Stimulated activated CD4-positive, alpha-beta T cell treated with anti-CD3 and anti-CD28 coated beads, Interleukin-12 subunit alpha, Interleukin-12 subunit beta, amount 100 ng/mL, for 24 hours (primary cell): ENCODE measurements around the gene CYP4F12.

Experiments used
- DNase-seq, 2 experiments: peaks; one replicate each; pipeline ENCODE4 v3.0.0-alpha.2; 2020; ENCODE audit warnings: low read depth in 2 of 2

The CYP4F12 gene

DNA sequence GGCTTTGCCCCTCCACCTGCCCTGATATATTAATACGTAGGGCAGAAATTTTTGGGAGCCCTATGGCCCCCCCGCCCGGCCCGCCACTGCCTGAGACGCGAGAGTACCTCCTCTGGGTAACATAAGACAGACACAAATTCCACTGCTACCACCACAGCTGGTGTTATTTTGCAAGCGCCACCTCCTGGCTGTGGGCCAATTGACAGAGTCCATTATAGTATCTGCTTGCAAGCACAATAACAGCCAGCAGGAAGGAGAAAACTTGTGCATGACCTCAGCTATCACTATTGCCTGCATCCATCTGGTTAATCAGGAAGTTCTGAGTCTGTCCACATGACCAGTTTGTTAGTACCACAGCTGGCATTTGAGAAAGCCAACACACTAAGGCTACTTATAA is 29.6 kb downstream of the CYP4F12 start:
- DNase-seq: no peak

DNA sequence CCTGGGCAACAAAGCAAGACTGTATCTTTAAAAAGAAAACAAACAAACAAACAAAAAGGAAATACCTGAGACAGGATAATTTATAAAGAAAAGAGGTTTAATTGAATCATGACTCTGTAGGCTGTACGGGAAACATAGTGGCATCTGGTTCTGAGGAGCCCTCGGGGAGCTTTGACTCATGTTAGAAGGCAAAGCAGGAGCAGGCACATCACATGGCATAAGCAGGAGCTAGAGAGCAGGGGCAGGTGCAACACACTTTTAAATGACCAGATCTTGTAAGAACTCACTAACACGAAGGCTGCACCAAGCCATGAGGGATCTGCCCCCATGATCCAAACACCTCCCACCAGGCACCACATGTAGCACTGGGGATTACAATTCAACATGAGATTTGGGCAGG is 41.8 kb downstream of the CYP4F12 start:
- no peak for DNase-seq

DNA sequence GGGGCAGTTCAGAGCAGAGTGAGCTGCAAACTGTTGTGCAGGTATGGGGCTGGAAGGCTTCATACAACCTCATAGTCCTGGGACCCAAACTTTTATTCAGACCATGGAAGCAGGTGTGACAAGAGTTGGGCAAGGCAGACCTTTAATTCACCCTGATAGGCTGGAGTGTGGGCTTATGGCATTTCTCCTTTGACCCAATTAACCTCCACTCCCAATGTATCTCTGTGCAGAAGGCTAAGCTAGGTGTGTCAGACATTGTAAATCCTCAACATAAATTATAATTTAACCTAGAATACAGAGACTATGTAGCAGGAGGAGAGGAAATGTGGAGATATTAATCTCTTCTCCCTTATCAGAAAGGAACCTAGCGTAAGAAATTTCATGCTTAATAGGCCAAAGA is 42.8 kb downstream of the CYP4F12 start:
- DNase-seq: no peak

DNA sequence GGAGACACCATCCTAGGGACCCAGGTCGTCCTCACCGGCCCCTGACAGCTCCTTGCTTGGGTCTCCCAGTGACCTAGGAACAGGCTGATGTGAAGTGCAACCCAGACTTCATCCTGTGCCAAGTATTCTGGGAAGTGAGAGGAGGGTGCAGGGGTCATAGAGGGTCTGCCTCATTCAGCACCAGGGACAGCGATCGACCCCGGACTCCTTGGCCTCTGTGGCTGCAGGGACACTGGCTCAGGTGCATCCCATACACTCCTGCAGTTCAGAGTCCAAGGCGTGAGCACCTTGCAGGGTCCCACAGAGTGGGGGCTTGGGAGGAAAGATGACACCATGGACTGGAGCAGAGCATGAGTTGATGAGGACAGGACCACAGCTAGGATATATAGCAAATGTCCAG is 44.9 kb downstream of the CYP4F12 start:
- no peak for DNase-seq

DNA sequence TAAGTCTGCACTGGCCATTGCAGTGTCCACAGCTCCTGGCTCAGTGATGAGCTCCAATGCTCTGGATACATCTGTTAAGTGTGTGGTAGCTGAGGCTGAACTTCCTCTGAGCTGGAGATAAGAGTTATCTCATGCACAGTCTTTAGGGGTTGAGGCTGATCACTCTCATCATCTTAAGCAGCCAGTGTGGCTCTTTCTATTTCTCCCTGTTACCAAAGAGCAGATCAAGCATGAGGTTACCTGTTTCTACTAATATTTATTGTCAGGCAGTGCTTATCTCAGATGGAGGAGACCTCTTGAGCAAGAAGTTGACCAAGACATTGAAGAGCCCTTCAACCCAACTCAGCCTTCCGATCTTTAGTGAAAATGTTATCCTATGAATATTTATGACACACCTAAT is 48.4 kb downstream of the CYP4F12 start:
- DNase-seq: no peak

DNA sequence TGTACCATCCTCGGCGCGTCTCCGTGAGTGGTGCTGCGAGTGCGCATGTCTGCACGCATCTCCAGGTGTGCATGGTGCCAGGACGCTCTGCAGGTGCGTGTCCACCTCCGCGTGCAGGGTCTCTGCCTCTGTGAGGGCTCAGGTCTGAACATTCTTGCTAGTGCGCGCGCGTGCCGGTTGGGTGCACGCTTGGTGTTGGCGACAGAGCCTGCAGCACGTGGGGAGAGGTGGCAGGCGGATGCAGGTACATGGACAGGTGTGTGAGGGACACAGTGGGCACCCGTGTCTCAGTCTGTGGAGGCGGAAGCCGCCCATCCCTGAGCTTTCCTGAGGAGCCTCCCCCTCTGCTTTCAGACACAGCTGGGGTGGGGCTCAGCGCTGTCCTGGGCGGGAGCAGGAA is 50.1 kb downstream of the CYP4F12 start:
- DNase-seq: no peak

DNA sequence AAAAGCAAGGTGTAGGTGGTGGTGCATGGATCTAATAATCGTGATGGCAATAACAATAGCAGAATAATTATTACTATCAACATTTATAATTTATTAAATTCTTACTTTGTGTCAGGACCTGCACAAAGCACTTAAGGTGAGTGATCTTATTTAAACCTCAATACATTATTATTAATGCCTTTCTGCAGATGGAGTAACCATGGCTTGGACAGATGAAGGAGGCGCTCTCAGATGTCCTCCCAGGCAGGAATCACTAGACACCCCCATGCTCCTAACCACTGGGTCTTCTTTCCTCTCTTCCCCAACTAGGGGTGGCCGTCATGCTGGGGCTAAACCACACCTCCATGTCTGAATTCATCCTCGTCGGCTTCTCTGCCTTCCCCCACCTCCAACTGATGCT is 54.8 kb downstream of the CYP4F12 start, which contains the start of gene OR10H2:
Gene OR10H2 (plus strand): TSS at position 301 of the 400 bp plus-strand sequence. CDS start 20 bp downstream, at position 321.
- DNase-seq: no peak

DNA sequence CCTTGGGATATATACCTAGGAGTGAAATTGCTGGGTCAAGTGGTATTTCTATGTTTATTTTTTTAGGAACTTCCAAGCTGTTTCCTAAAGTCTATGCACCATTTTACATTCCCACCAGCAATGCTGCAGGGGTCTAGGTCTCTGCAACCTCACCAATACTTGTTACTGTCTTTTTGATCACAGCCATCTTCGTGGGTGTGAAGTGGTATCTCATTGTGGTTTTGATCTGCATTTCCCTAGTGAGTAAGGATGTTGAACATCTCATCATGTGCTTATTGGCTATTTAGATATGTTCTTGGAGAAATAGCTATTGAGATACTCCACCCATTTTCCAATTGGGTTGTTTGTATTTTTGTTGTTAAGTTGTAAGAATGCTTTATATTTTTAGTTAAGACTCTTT is 57.7 kb downstream of the CYP4F12 start:
- no peak for DNase-seq

DNA sequence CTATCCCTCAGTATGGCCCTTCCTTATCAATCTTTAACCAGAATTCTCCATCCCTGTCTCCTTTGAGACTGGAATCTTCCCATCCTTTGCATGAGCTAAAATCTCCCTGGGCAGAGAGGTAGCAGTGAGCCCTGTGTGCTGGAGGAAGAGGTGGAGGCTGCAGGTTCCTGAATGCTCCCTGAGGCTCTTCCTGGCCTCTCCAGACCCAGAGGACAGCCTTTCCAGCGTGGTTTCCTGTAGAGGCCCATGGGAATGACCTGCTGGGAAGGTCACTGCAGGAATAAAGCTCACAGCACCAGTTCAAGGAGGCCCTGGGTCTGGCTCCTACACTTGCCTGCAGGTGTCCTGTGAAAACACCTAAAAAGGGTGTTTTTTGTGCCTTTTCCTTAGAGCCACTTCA is 59.5 kb downstream of the CYP4F12 start:
- DNase-seq: no peak

DNA sequence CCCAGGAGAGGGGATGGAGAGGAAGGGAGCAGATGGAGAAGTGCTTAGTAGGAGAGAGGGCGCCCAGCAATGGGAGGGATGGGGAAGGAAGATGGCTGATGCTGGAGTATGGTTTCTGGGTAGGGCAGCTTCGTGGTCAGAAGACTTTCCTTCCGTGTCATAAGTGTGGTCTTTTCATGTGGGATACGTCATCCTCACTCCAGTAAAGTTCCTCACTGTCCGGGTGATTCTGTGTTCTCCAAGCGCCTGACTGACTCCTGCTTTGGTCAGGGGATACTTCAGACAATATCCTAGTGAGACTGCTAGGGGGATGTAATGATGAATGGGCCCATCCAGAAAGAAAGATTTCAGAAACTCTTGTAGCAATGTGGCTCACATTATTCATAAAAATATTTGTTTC is 61.0 kb downstream of the CYP4F12 start:
- no peak for DNase-seq

DNA sequence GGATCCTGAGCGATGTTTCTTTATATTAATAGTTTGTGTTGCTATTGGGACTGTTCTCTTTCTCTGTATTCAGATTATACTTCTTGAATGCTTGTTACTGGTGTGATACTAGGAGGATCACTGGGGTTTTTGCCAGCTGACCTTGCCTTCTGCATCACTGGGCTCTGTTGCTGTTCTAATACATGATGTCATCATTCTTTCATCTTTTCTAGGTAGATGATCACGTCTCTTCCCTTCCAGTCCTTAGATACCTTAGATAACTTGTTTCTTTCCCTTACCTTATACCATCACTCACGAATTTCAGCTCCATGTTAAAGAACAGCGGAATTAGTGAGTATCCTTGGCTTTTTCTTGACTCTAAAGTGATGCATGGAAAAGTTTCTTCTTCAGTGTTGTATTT is 64.8 kb downstream of the CYP4F12 start, which contains the start of gene OR10H3:
Gene OR10H3 (plus strand): TSS at position 264 of the 400 bp plus-strand sequence. CDS start 3,408 bp downstream, outside the sequence.
- DNase-seq: no peak

DNA sequence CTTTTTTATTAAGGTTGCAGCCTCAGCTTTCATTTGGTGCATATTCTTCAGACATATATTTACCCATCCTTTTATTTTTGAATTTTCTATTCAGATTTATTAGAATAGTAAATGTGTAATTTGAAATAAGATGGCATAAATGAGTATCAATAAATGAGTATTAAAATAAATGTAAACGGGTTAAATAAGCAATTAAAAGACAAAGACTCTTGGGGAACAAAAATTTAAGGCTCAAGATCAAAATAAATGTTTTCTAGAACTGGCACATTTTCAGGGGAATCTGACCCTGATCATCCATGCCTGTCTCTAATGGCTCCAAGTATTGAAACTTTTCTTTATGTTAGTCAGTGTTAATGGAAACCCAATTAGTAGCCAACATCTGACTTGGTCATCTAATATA is 67.9 kb downstream of the CYP4F12 start:
- no peak for DNase-seq
